Mesenteric fat pad (tissue), 1 donor: Measurements from ENCODE around the gene INSM1. TPM values are rescaled to one million over a fixed set of nuclear protein-coding genes. Genes with fewer than 3 reads are reported as not detected.

Source experiments
- DNase-seq: peaks from one replicate; pipeline ENCODE4 v3.0.0-alpha.2; 2020; ENCODE audit warnings: low spot score
- total RNA-seq: library from RNA; stranded (reverse); fragmentation: NEBNext Ultra II Directional; extraction: Animal tissue kit (Norgen Biotek cat#: 25700); gene quantifications from one replicate; pipeline ENCODE4 v1.2.1, GENCODE V29; 2021
- donor health status: DM: yes; HTN: yes; CAD: no.

The INSM1 gene
- total RNA-seq, 1 donor from 2014 or later, result not detected

- no peak for DNase-seq
Measured at GRCh38 chr20:20393207-20394120, 25.6 kb downstream of the INSM1 start.

GRCh38 chr20:20395087-20395486 is 27.2 kb downstream of the INSM1 start:
- DNase-seq, result no peak

- DNase-seq, result no peak
Measured at GRCh38 chr20:20395903-20396568, 28.1 kb downstream of the INSM1 start.

- DNase-seq, result no peak
Measured at GRCh38 chr20:20396794-20397193, 28.9 kb downstream of the INSM1 start.

- DNase-seq, result no peak
Measured at GRCh38 chr20:20398123-20398522, 30.2 kb downstream of the INSM1 start.

GRCh38 chr20:20399531-20400500 is 31.9 kb downstream of the INSM1 start:
- no peak for DNase-seq

- DNase-seq, result no peak
Measured at GRCh38 chr20:20401991-20402390, 34.1 kb downstream of the INSM1 start.

- DNase-seq, result no peak
Measured at GRCh38 chr20:20404633-20405032, 36.7 kb downstream of the INSM1 start.

- DNase-seq, result no peak
Measured at GRCh38 chr20:20405623-20406022, 37.7 kb downstream of the INSM1 start.

- DNase-seq, result no peak
Measured at GRCh38 chr20:20406306-20406705, 38.4 kb downstream of the INSM1 start.

- DNase-seq, result no peak
Measured at GRCh38 chr20:20407891-20408805, 40.2 kb downstream of the INSM1 start.

- DNase-seq, result no peak
Measured at GRCh38 chr20:20409331-20409730, 41.4 kb downstream of the INSM1 start.

- DNase-seq, result no peak
Measured at GRCh38 chr20:20410678-20411077, 42.8 kb downstream of the INSM1 start.

GRCh38 chr20:20411402-20411801 is 43.5 kb downstream of the INSM1 start:
- no peak for DNase-seq

- DNase-seq, result no peak
Measured at GRCh38 chr20:20411836-20412235, 43.9 kb downstream of the INSM1 start.

- no peak for DNase-seq
Measured at GRCh38 chr20:20412750-20413149, 44.8 kb downstream of the INSM1 start.

- DNase-seq, result no peak
Measured at GRCh38 chr20:20413810-20414281, 45.9 kb downstream of the INSM1 start.

GRCh38 chr20:20414640-20415220 is 46.8 kb downstream of the INSM1 start:
- DNase-seq, result no peak

- no peak for DNase-seq
Measured at GRCh38 chr20:20415321-20415720, 47.4 kb downstream of the INSM1 start.
